Endothelial cell of umbilical vein (primary cell): Measurements from ENCODE around the gene LEPROT.

ENCODE experiments used
- CTCF ChIP-seq, 2 donors: IDR thresholded peaks; 1 replicate in 1 of 2; 2 replicates in 1 of 2; pipeline ENCODE4 v1.5.1; 2011; ENCODE audit warnings: low read length in 2 of 2, mild to moderate bottlenecking in 2 of 2, moderate library complexity in 2 of 2, control low read depth in 1 of 2, inconsistent platforms in 1 of 2, low read depth in 1 of 2; ENCODE audit not compliant: insufficient read depth in 1 of 2; ENCODE audit errors: extremely low read depth in 1 of 2
- JUN ChIP-seq: IDR thresholded peaks from 2 replicates; pipeline ENCODE4 v1.6.1; 2011; ENCODE audit warnings: borderline replicate concordance, low read depth; ENCODE audit not compliant: insufficient read length, insufficient read depth
- MYC ChIP-seq: IDR thresholded peaks from one replicate; pipeline ENCODE4 v1.6.1; 2011; ENCODE audit warnings: mild to moderate bottlenecking, low read depth, low read length
- POLR2A ChIP-seq: IDR thresholded peaks from 2 replicates; pipeline ENCODE4 v1.6.1; 2012; ENCODE audit warnings: low read depth, mild to moderate bottlenecking, control low read depth, low read length

DNA sequence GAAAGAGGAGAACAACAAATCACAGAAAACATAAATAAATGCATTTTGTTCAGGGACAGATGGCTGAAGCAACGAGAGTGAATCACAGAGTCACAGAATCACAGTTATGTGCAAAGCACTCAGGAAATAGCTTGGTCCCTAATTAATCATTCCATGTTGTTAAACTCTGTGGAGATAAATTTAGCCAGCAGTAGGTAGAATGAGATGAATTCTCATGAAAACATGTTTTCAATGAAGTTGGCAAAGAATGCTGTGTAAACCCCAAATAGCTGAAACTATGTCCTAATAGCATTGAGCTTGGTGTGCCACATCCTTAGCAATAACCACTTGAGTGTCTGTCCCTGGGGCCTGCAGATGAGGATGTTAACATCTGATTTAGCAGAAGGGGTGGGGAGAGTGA lies 20.4 kb downstream of the LEPROT start:
- TF ChIP-seq CTCF (IDR thresholded peaks at IDR 0.05; ENCODE audit: extremely low read depth in 1 of 2, insufficient read depth in 1 of 2, low read depth in 1 of 2, low read length in 2 of 2) = no peak
- TF ChIP-seq POLR2A = no peak
- TF ChIP-seq MYC = no peak
- TF ChIP-seq JUN = no peak
